Left ventricle myocardium inferior (tissue), 1 donor: ENCODE results near the gene PDE6G. TPM values are rescaled to one million over a fixed set of nuclear protein-coding genes. Genes with fewer than 3 reads are reported as not detected.

Experiments used
- DNase-seq: peaks from one replicate; pipeline ENCODE4 v3.0.0-alpha.2; 2020
- H3K27ac ChIP-seq: fragments of 200-600 bp; replicated peaks from 2 replicates; pipeline ENCODE4 v1.8.0; 2021
- H3K27me3 ChIP-seq: fragments of 200-600 bp; 2 replicates; pipeline ENCODE4 v1.8.0; 2021; ENCODE audit warnings: low read depth
- H3K36me3 ChIP-seq: fragments of 200-600 bp; 2 replicates; pipeline ENCODE4 v1.8.0; 2021
- H3K4me1 ChIP-seq: fragments of 200-600 bp; 2 replicates; pipeline ENCODE4 v1.8.0; 2021
- H3K4me3 ChIP-seq: fragments of 200-600 bp; 2 replicates; pipeline ENCODE4 v1.8.0; 2021; ENCODE audit warnings: mild to moderate bottlenecking, moderate library complexity
- H3K9me3 ChIP-seq: fragments of 200-600 bp; replicated peaks from 2 replicates; pipeline ENCODE4 v1.8.0; 2021
- CTCF ChIP-seq: fragments of 200-600 bp; IDR thresholded peaks from 2 replicates; pipeline ENCODE4 v1.8.0; 2021; ENCODE audit warnings: antibody characterized with exemption, mild to moderate bottlenecking, borderline replicate concordance
- intact Hi-C: fragments of 100-400 bp; cut with micrococcal nuclease; formaldehyde crosslinking; loops from one replicate; pipeline ENCODE4 v1.11.0; 2022
- total RNA-seq: library from RNA; stranded (reverse); fragmentation: NEBNext Ultra II Directional; extraction: Animal tissue kit (Norgen Biotek cat#: 25700); gene quantifications from one replicate; pipeline ENCODE4 v1.2.1, GENCODE V29; 2021
- donor health status: DM: no; HTN: yes; CAD: no; lungs with severe emphysema.

The PDE6G gene
- total RNA-seq, 1 donor from 2014 or later = not detected

- intact Hi-C loops = no loop called here
- Histone ChIP-seq H3K27me3 (no peaks in the 10 kb centered on the region), H3K4me1 (peaks cover 47% of the 10 kb centered on the region), H3K4me3 (no peak overlapping the region), H3K9me3 (no peaks in the 10 kb centered on the region), H3K36me3 (peaks cover 71% of the 10 kb centered on the region), H3K27ac (peak overlapping the region; percentile 58)
- no peak for DNase-seq
- no peak for TF ChIP-seq CTCF
Measured at GRCh38 chr17:81609541-81610311, 46.6 kb downstream of the PDE6G start.

- intact Hi-C loops = no loop called here
- no peak for DNase-seq
- Histone ChIP-seq H3K4me1 (peaks cover 36% of the 10 kb centered on the region), H3K4me3 (no peak overlapping the region), H3K27ac (peak overlapping the region; percentile 58), H3K9me3 (no peaks in the 10 kb centered on the region), H3K27me3 (no peaks in the 10 kb centered on the region), H3K36me3 (peaks cover 82% of the 10 kb centered on the region)
- no peak for TF ChIP-seq CTCF
Measured at GRCh38 chr17:81608605-81609004, 47.7 kb downstream of the PDE6G start.

GRCh38 chr17:81608082-81608481 lies 48.3 kb downstream of the PDE6G start:
- H3K36me3 ChIP-seq = peaks cover 87% of the 10 kb centered on the region

GRCh38 chr17:81607431-81607830 lies 48.9 kb downstream of the PDE6G start:
- no peak overlapping the region for H3K27ac ChIP-seq
- no peak for TF ChIP-seq CTCF
- H3K4me1 ChIP-seq = peaks cover 25% of the 10 kb centered on the region
- DNase-seq = no peak
- no peaks in the 10 kb centered on the region for H3K27me3 ChIP-seq
- peaks cover 84% of the 10 kb centered on the region for H3K36me3 ChIP-seq
- no peak overlapping the region for H3K4me3 ChIP-seq
- intact Hi-C loops = no loop called here
- H3K9me3 ChIP-seq = no peaks in the 10 kb centered on the region

More at GRCh38 chr17:81608082-81608481, 48.3 kb downstream of the PDE6G start:
- no peak for DNase-seq
- Histone ChIP-seq H3K4me1 (peaks cover 31% of the 10 kb centered on the region), H3K9me3 (no peaks in the 10 kb centered on the region), H3K27me3 (no peaks in the 10 kb centered on the region), H3K4me3 (no peak overlapping the region), H3K27ac (no peak overlapping the region)
- TF ChIP-seq CTCF = no peak
- intact Hi-C loops = no loop called here

- H3K9me3 ChIP-seq = no peaks in the 10 kb centered on the region
- peaks cover 88% of the 10 kb centered on the region for H3K36me3 ChIP-seq
- no peaks in the 10 kb centered on the region for H3K27me3 ChIP-seq
- DNase-seq = no peak
- H3K27ac ChIP-seq = no peak overlapping the region
- peaks cover 22% of the 10 kb centered on the region for H3K4me1 ChIP-seq
- TF ChIP-seq CTCF = no peak
- intact Hi-C loops = loop anchor here (5.0 kb wide), 1 partner anchor 352 kb away; no protein-coding TSS in a partner anchor
- no peak overlapping the region for H3K4me3 ChIP-seq
Measured at GRCh38 chr17:81603846-81604610, 52.3 kb downstream of the PDE6G start.
